Heart left ventricle (tissue), 16 donors: ENCODE results near the gene NANOGP8. TPM values are rescaled to one million over a fixed set of nuclear protein-coding genes. Genes with fewer than 3 reads are reported as not detected.

Experiments
- ATAC-seq, 4 donors: fragments of 200-7000 bp; cut with Tn5 transposase; one replicate each; pipeline ENCODE4 v1.9.1; 2020 to 2022; ENCODE audit warnings: moderate library complexity in 4 of 4, mild to moderate bottlenecking in 3 of 4, moderate number of reproducible peaks in 1 of 4
- DNase-seq, 5 donors: peaks; one replicate each; pipeline ENCODE4 v3.0.0-alpha.2; 2020
- H3K27ac ChIP-seq, 12 donors: fragments of 200-600 bp; sonication (generic) in 4 of 12; one replicate each; pipeline versions ENCODE4 v1.5.0 to v1.8.0; 2016 to 2022; ENCODE audit warnings: mild to moderate bottlenecking in 2 of 12
- H3K27me3 ChIP-seq, 9 donors: fragments of 200-600 bp; sonication (generic) in 2 of 9; one replicate each; pipeline versions ENCODE4 v1.5.1 to v1.8.0; 2016 to 2022; ENCODE audit warnings: mild to moderate bottlenecking in 3 of 9
- H3K36me3 ChIP-seq, 9 donors: fragments of 200-600 bp; sonication (generic) in 2 of 9; one replicate each; pipeline versions ENCODE4 v1.5.0 to v1.8.0; 2018 to 2022; ENCODE audit warnings: mild to moderate bottlenecking in 2 of 9
- H3K4me1 ChIP-seq, 12 donors: fragments of 200-600 bp; sonication (generic) in 4 of 12; one replicate each; pipeline versions ENCODE4 v1.5.0 to v1.8.0; 2016 to 2022; ENCODE audit warnings: mild to moderate bottlenecking in 3 of 12
- H3K4me3 ChIP-seq, 12 donors: fragments of 200-600 bp; sonication (generic) in 4 of 12; one replicate each; pipeline versions ENCODE4 v1.5.0 to v1.8.0; 2017 to 2022; ENCODE audit warnings: mild to moderate bottlenecking in 9 of 12, moderate library complexity in 4 of 12
- H3K9me3 ChIP-seq, 12 donors: fragments of 200-600 bp; sonication (generic) in 4 of 12; one replicate each; pipeline versions ENCODE4 v1.5.0 to v1.8.0; 2016 to 2022; ENCODE audit warnings: mild to moderate bottlenecking in 1 of 12
- POLR2A ChIP-seq, 2 donors: fragments of 450-650 bp; IDR thresholded peaks; one replicate each; pipeline ENCODE4 v1.6.1; 2017; ENCODE audit warnings: antibody characterized with exemption in 2 of 2, mild to moderate bottlenecking in 2 of 2, moderate library complexity in 2 of 2
- WGBS, 4 donors: extraction: QIAGEN DNeasy Blood & Tissue Kit in 2 of 4; methylation state at CpG; one replicate each; pipeline versions ENCODE4 v1.1.5 to v1.1.7; 2013 to 2018; 5-methylcytosine and 5-hydroxymethylcytosine counted together
- intact Hi-C, 10 donors: fragments of 100-400 bp; cut with DNase I; formaldehyde crosslinking; loops; one replicate each; pipeline versions ENCODE4 v1.11.1 to v1.14.2; 2022
- polyA plus RNA-seq, 2 donors: library from polyadenylated mRNA; stranded (reverse); fragments of 200-250 nt; gene quantifications; one replicate each; pipeline ENCODE4 v1.2.3, GENCODE V29; 2013
- total RNA-seq, 9 donors: library from RNA; depleted of rRNA in 2 of 9; stranded (reverse); fragments of >200 nt in 2 of 9; fragmentation: NEBNext Ultra II Directional in 3 of 9; extraction: Animal tissue kit (Norgen Biotek cat#: 25700) in 3 of 9; gene quantifications; one replicate each; pipeline versions ENCODE4 v1.1.0 to v1.2.4, GENCODE V29; 2016 to 2023
- TF ChIP-seq, protein P1 (sequence below), 12 donors: fragments of 200-600 bp; sonication (generic) in 4 of 12; IDR thresholded peaks; one replicate each; pipeline versions ENCODE4 v1.5.0 to v1.8.0; 2018 to 2022; ENCODE audit warnings: antibody characterized with exemption in 12 of 12, mild to moderate bottlenecking in 5 of 12
- donor health status: ischemic (EF 13 %, LVEDD 7.1; RV severe dilation, severe dysfunction).
- donor health status: healthy with polysubstance abuse.
- donor health status: DM: no; HTN: yes; CAD: no.
- donor health status: DM: no; HTN: no; CAD: no.
- donor health status: ischemic (EF 25% LVEDD 6.9; RV normal size, moderate dysfunction).
- donor health status: ischemic (EF 25% LVEDD 5.7; RV mildly dilated, moderate dysfunction).
- donor health status: healthy.
- donor health status: DM: yes; HTN: yes; CAD: no.
- donor health status: ischemic (EF 35%, LVEDD 5.7; RV mildly dilated, moderate dysfunction).
- donor health status: nonischemic (EF 11% LVEDD 7.7; RV severe dilation, severe dysfunction).
- donor health status: DM: yes; HTN: yes; CAD: no.
- donor health status: PGD.
- donor health status: ischemic (EF 29% LVEDD 5.4; RV normal size, mild dysfunction).
- donor health status: nonischemic (EF 23%, LVEDD 6.1; RV moderate dilation, normal function).

Gene NANOGP8
- total and polyA plus RNA-seq, 11 donors: 0.34 to 0.47 TPM; not detected in 9

DNA sequence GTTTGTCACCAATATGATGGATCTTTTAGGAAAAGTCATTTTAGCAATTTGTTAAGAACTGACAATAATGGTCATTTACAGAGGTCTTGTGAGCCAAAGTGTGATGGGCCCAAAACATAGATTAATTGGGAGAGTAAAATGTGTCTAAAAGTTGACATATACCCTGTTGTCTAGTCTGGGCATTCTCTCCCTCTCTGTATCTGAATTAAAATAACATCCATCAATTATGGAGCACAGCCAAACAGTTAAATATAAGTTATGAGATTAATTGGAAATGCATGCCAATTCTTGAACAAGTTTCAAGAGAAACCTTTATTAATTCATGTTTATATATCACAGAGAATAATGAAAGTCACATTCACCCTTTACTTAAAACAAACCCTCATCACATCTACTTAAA lies 13.6 kb upstream of the NANOGP8 start:
- H3K9me3 ChIP-seq: no peaks in the 10 kb centered on the region
- no peak for ATAC-seq
- no peaks in the 10 kb centered on the region for H3K27me3 ChIP-seq
- no peak overlapping the region for H3K4me3 ChIP-seq
- intact Hi-C loops: no loop called here
- no peak overlapping the region for H3K27ac ChIP-seq
- TF ChIP-seq, protein P1, sequence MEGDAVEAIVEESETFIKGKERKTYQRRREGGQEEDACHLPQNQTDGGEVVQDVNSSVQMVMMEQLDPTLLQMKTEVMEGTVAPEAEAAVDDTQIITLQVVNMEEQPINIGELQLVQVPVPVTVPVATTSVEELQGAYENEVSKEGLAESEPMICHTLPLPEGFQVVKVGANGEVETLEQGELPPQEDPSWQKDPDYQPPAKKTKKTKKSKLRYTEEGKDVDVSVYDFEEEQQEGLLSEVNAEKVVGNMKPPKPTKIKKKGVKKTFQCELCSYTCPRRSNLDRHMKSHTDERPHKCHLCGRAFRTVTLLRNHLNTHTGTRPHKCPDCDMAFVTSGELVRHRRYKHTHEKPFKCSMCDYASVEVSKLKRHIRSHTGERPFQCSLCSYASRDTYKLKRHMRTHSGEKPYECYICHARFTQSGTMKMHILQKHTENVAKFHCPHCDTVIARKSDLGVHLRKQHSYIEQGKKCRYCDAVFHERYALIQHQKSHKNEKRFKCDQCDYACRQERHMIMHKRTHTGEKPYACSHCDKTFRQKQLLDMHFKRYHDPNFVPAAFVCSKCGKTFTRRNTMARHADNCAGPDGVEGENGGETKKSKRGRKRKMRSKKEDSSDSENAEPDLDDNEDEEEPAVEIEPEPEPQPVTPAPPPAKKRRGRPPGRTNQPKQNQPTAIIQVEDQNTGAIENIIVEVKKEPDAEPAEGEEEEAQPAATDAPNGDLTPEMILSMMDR (IDR thresholded peaks at IDR 0.05): no peak
- no peak for TF ChIP-seq POLR2A (IDR thresholded peaks at IDR 0.05)
- H3K4me1 ChIP-seq: no peaks in the 10 kb centered on the region
- no peaks in the 10 kb centered on the region for H3K36me3 ChIP-seq
- DNase-seq: no peak

DNA sequence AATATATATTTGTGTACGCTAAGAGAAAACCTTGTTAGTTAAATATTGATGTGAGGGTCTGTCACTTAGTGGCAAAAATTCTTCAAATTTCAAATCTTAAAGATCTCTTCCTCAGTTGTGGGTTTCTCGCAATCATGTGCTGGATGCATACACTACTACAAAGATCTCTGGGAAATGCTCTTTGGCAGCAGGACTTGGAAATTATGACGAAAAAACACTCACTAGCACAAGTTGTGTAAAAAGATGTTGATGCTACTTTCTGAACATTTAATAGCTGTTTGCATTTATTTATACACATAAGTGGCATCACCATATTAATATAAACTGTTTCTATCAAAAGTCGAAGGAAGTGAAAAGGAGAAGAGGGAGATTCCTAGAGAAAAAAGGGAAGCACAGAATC lies 10.8 kb upstream of the NANOGP8 start:
- Histone ChIP-seq H3K9me3 (no peaks in the 10 kb centered on the region), H3K4me3 (no peak overlapping the region), H3K4me1 (no peaks in the 10 kb centered on the region), H3K27ac (no peak overlapping the region), H3K27me3 (no peaks in the 10 kb centered on the region), H3K36me3 (no peaks in the 10 kb centered on the region)
- WGBS, 4 donors: 87 to 93% (median 89%) methylated on average over 4 of the region's 4 CpGs
- ATAC-seq: no peak
- TF ChIP-seq, protein P1 (IDR thresholded peaks at IDR 0.05): no peak
- no peak for TF ChIP-seq POLR2A (IDR thresholded peaks at IDR 0.05)
- no peak for DNase-seq
- intact Hi-C loops: no loop called here

DNA sequence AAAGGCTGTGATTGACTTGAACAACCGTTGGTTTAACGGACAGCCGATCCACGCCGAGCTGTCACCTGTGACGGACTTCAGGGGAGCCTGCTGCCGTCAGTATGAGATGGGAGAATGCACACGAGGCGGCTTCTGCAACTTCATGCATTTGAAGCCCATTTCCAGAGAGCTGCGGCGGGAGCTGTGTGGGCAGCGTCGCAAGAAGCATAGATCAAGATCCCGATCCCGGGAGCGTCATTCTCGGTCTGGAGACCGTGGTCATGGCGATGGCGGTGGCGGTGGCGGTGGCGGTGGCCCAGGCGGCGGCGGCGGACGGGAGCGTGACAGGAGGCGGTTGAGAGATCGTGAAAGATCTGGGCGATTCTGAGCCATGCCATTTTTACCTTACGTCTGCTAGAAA lies 7.8 kb upstream of the NANOGP8 start:
- intact Hi-C loops: no loop called here
- 94 to 96% (median 95%) methylated on average over 33 of the region's 33 CpGs for WGBS, 4 donors
- ATAC-seq: no peak

DNA sequence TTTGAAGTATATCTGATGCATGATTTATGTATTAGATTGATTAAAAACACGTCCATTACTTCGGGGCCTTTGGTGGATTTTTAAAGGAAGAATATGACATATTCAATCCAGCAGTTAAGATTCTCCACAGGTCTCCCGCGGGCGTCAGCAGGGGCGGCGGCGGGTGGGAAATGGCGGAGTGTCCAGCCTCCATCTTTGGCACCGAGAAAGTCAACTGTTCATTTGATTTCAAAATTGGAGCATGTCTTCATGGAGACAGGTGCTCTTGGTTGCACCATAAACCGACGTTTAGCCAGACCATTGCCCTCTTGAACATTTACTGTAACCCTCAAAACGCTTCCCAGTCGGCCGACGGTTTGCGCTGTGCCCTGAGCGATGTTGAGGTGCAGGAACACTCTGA lies 7.2 kb upstream of the NANOGP8 start:
- H3K4me3 ChIP-seq: no peak overlapping the region
- no peaks in the 10 kb centered on the region for H3K4me1 ChIP-seq
- ATAC-seq: no peak
- H3K9me3 ChIP-seq: no peaks in the 10 kb centered on the region
- no peak for TF ChIP-seq POLR2A (IDR thresholded peaks at IDR 0.05)
- TF ChIP-seq, protein P1 (IDR thresholded peaks at IDR 0.05): no peak
- WGBS, 4 donors: 94 to 98% (median 98%) methylated on average over 18 of the region's 18 CpGs
- DNase-seq: no peak
- H3K27ac ChIP-seq: no peak overlapping the region
- H3K27me3 ChIP-seq: no peaks in the 10 kb centered on the region
- intact Hi-C loops: no loop called here
- H3K36me3 ChIP-seq: no peaks in the 10 kb centered on the region

More for the DNA sequence above, 7.8 kb upstream of the NANOGP8 start:
- H3K27ac ChIP-seq: no peak overlapping the region
- no peaks in the 10 kb centered on the region for H3K9me3 ChIP-seq
- no peaks in the 10 kb centered on the region for H3K27me3 ChIP-seq
- H3K36me3 ChIP-seq: no peaks in the 10 kb centered on the region
- no peak for TF ChIP-seq POLR2A (IDR thresholded peaks at IDR 0.05)
- TF ChIP-seq, protein P1 (IDR thresholded peaks at IDR 0.05): no peak
- no peaks in the 10 kb centered on the region for H3K4me1 ChIP-seq
- no peak overlapping the region for H3K4me3 ChIP-seq
- DNase-seq: no peak
